IMR-90 (cell line): ENCODE measurements around the gene SEMA3E. TPM values are rescaled to one million over a fixed set of nuclear protein-coding genes. Genes with fewer than 3 reads are reported as not detected.

Experiments
- ATAC-seq: fragments of 200-7000 bp; cut with Tn5 transposase; 2 replicates; pipeline ENCODE4 v1.9.1; 2020; ENCODE audit warnings: low read depth, mild to moderate bottlenecking, moderate library complexity
- BruUV-seq: library from RNA; stranded (reverse); fragments of 400-500 nt; replicated peaks from 2 replicates; lab custom pipeline; 2021; lab: Mats Ljungman, UMichigan
- CTCF ChIA-PET: fragments of 300-600 bp; formaldehyde crosslinking; extraction: SDS; loops from one replicate; lab custom pipeline; 2021; ENCODE audit warnings: antibody characterized with exemption; lab: Yijun Ruan, JAX
- POLR2A ChIA-PET: fragments of 300-600 bp; sonication (Branson Sonifier 250); formaldehyde crosslinking; loops from one replicate; lab custom pipeline; 2022; ENCODE audit warnings: antibody characterized with exemption; ENCODE audit not compliant: unreplicated experiment; lab: Charles Lee
- DNase-seq: peaks from one replicate; pipeline ENCODE4 v3.0.0; 2013
- H2AFZ ChIP-seq: replicated peaks from 2 replicates; pipeline ENCODE3; 2013; ENCODE audit warnings: low read length, mild to moderate bottlenecking; ENCODE audit not compliant: poor library complexity
- H2AK5ac ChIP-seq: 2 replicates; pipeline ENCODE4 v1.6.1; 2013; ENCODE audit warnings: low read depth, low read length, inconsistent platforms
- H2AK9ac ChIP-seq: replicated peaks from 2 replicates; pipeline ENCODE3; 2013; ENCODE audit warnings: mild to moderate bottlenecking, low read depth, low read length, moderate library complexity; ENCODE audit not compliant: poor library complexity
- H2BK120ac ChIP-seq: 2 replicates; pipeline ENCODE4 v1.6.1; 2013; ENCODE audit warnings: low read depth, low read length, inconsistent platforms
- H2BK15ac ChIP-seq: 3 replicates; pipeline ENCODE4 v1.6.1; 2013; ENCODE audit warnings: low read depth, low read length, inconsistent platforms
- H2BK20ac ChIP-seq: 2 replicates; pipeline ENCODE4 v1.6.1; 2013; ENCODE audit warnings: low read depth, mild to moderate bottlenecking, inconsistent platforms, low read length, moderate library complexity
- H2BK5ac ChIP-seq: 2 replicates; pipeline ENCODE4 v1.6.1; 2013; ENCODE audit warnings: mild to moderate bottlenecking, low read depth, low read length, inconsistent platforms; ENCODE audit not compliant: poor library complexity, severe bottlenecking
- H3K14ac ChIP-seq: replicated peaks from 2 replicates; pipeline ENCODE4 v1.6.1; 2013; ENCODE audit warnings: low read depth, low read length, inconsistent platforms
- H3K18ac ChIP-seq: 2 replicates; pipeline ENCODE4 v1.6.1; 2013; ENCODE audit warnings: low read depth, low read length, control low read depth
- H3K23ac ChIP-seq: 2 replicates; pipeline ENCODE4 v1.6.1; 2013; ENCODE audit warnings: low read depth, low read length, inconsistent platforms
- H3K27ac ChIP-seq: 2 replicates; pipeline ENCODE4 v1.5.1; 2013; ENCODE audit warnings: mild to moderate bottlenecking, control low read depth, low read length; ENCODE audit not compliant: insufficient read depth
- H3K27me3 ChIP-seq: 2 replicates; pipeline ENCODE4 v1.6.1; 2013; ENCODE audit warnings: low read length; ENCODE audit not compliant: control insufficient read depth, insufficient read depth
- H3K36me3 ChIP-seq: 2 replicates; pipeline ENCODE4 v1.6.1; 2013; ENCODE audit warnings: low read length, mixed read lengths; ENCODE audit not compliant: control insufficient read depth, insufficient read depth
- H3K4ac ChIP-seq: 2 replicates; pipeline ENCODE4 v1.6.1; 2013; ENCODE audit warnings: low read depth, low read length, inconsistent platforms
- H3K4me1 ChIP-seq: 2 replicates; pipeline ENCODE4 v1.6.1; 2013; ENCODE audit warnings: low read length, mixed read lengths; ENCODE audit not compliant: control insufficient read depth, insufficient read depth
- H3K4me2 ChIP-seq: 2 replicates; pipeline ENCODE4 v1.6.1; 2013; ENCODE audit warnings: low read depth, mild to moderate bottlenecking, control low read depth, low read length, moderate library complexity
- H3K4me3 ChIP-seq: 2 replicates; pipeline ENCODE4 v1.5.1; 2013; ENCODE audit warnings: low read depth, mild to moderate bottlenecking, control low read depth, low read length, moderate library complexity; ENCODE audit not compliant: insufficient read depth
- H3K56ac ChIP-seq: 2 replicates; pipeline ENCODE4 v1.6.1; 2013; ENCODE audit warnings: low read length, inconsistent platforms; ENCODE audit not compliant: insufficient read depth; ENCODE audit errors: extremely low read depth
- H3K79me1 ChIP-seq, 2 experiments: 2 replicates each; pipeline ENCODE4 v1.6.1; 2013; ENCODE audit warnings: low read length in 2 of 2, inconsistent platforms in 1 of 2, low read depth in 1 of 2
- H3K9ac ChIP-seq: 2 replicates; pipeline ENCODE4 v1.6.1; 2013; ENCODE audit warnings: low read depth, low read length, control low read depth
- H3K9me1 ChIP-seq: 2 replicates; pipeline ENCODE4 v1.6.1; 2013; ENCODE audit warnings: low read length, inconsistent platforms; ENCODE audit not compliant: insufficient read depth
- H3K9me3 ChIP-seq: 2 replicates; pipeline ENCODE4 v1.6.1; 2013; ENCODE audit warnings: low read length; ENCODE audit not compliant: control insufficient read depth, insufficient read depth
- H4K20me1 ChIP-seq: 2 replicates; pipeline ENCODE4 v1.6.1; 2013; ENCODE audit warnings: low read length, inconsistent platforms; ENCODE audit not compliant: insufficient read depth
- H4K5ac ChIP-seq: 2 replicates; pipeline ENCODE4 v1.6.1; 2013; ENCODE audit warnings: mild to moderate bottlenecking, low read depth, low read length, control low read depth
- H4K8ac ChIP-seq, 2 experiments: 2 replicates each; pipeline ENCODE4 v1.6.1; 2013; ENCODE audit warnings: low read depth in 2 of 2, low read length in 2 of 2, control low read depth in 1 of 2, inconsistent platforms in 1 of 2
- H4K91ac ChIP-seq: 2 replicates; pipeline ENCODE4 v1.6.1; 2013; ENCODE audit warnings: low read depth, low read length, inconsistent platforms; ENCODE audit not compliant: insufficient read depth
- BHLHE40 ChIP-seq: fragments of 150-350 bp; IDR thresholded peaks from 2 replicates; pipeline ENCODE4 v1.6.1; 2016; ENCODE audit warnings: mild to moderate bottlenecking, low read depth, low read length
- CEBPB ChIP-seq: IDR thresholded peaks from 2 replicates; pipeline ENCODE4 v1.6.1; 2012; ENCODE audit warnings: low read depth, low read length, improper control_type of control experiment
- CHD1 ChIP-seq: IDR thresholded peaks from 2 replicates; pipeline ENCODE4 v1.6.1; 2012; ENCODE audit warnings: low read depth, low read length, improper control_type of control experiment
- CTCF ChIP-seq: conservative IDR thresholded peaks from 2 replicates; pipeline ENCODE4 v1.5.1; 2012; ENCODE audit warnings: mild to moderate bottlenecking, low read depth, low read length, improper control_type of control experiment
- FOS ChIP-seq: fragments of 150-350 bp; IDR thresholded peaks from 2 replicates; pipeline ENCODE4 v1.6.1; 2016; ENCODE audit warnings: low read depth, low read length
- MAFK ChIP-seq: IDR thresholded peaks from 2 replicates; pipeline ENCODE4 v1.6.1; 2012; ENCODE audit warnings: low read depth, low read length, improper control_type of control experiment
- MAZ ChIP-seq: IDR thresholded peaks from 2 replicates; pipeline ENCODE4 v1.6.1; 2012; ENCODE audit warnings: low read depth, mild to moderate bottlenecking, low read length, improper control_type of control experiment, moderate library complexity, borderline replicate concordance
- MXI1 ChIP-seq: IDR thresholded peaks from 2 replicates; pipeline ENCODE4 v1.6.1; 2012; ENCODE audit warnings: low read depth, mild to moderate bottlenecking, low read length, moderate library complexity, borderline replicate concordance
- NFE2L2 ChIP-seq: fragments of 150-350 bp; IDR thresholded peaks from 2 replicates; pipeline ENCODE4 v1.6.1; 2016; ENCODE audit warnings: low read depth, mild to moderate bottlenecking, low read length
- POLR2A ChIP-seq: IDR thresholded peaks from 2 replicates; pipeline ENCODE4 v1.6.1; 2012; ENCODE audit warnings: mild to moderate bottlenecking, low read depth, low read length
- RAD21 ChIP-seq: IDR thresholded peaks from 2 replicates; pipeline ENCODE4 v1.6.1; 2012; ENCODE audit warnings: low read length, improper control_type of control experiment
- RCOR1 ChIP-seq: IDR thresholded peaks from 2 replicates; pipeline ENCODE4 v1.6.1; 2012; ENCODE audit warnings: mild to moderate bottlenecking, low read length, improper control_type of control experiment; ENCODE audit not compliant: insufficient replicate concordance
- RFX5 ChIP-seq: IDR thresholded peaks from 2 replicates; pipeline ENCODE4 v1.8.0; 2012; ENCODE audit warnings: low read depth, mild to moderate bottlenecking, low read length, moderate library complexity
- SMC3 ChIP-seq: fragments of 150-350 bp; IDR thresholded peaks from 2 replicates; pipeline ENCODE4 v1.6.1; 2016; ENCODE audit warnings: low read depth, mild to moderate bottlenecking, antibody characterized with exemption, low read length, moderate library complexity
- WGBS, 2 experiments: methylation state at CpG; one replicate each; pipeline versions ENCODE4 v1.1.5 to v1.1.7; 2013; ENCODE audit warnings: missing lambda C conversion rate in 2 of 2; ENCODE audit not compliant: insufficient read length in 1 of 2; ENCODE audit errors: extremely low coverage in 2 of 2; 5-methylcytosine and 5-hydroxymethylcytosine counted together
- dilution Hi-C: fragments of 300-500 bp; cut with HindIII; formaldehyde crosslinking; loops from one replicate; pipeline ENCODE4 v1.14.3; 2018; ENCODE audit warnings: low sequenced_read_pairs; ENCODE audit not compliant: unreplicated experiment
- in situ Hi-C: fragments of 300-500 bp; cut with MboI; formaldehyde crosslinking; loops from 3 replicates; pipeline ENCODE4 v1.14.3; 2019; ENCODE audit warnings: low sequenced_read_pairs, inconsistent platforms, mixed read lengths
- intact Hi-C: fragments of 100-400 bp; cut with micrococcal nuclease; formaldehyde crosslinking; loops from 2 replicates; pipeline ENCODE4 v1.10.0; 2022
- polyA plus RNA-seq, 3 experiments: library from polyadenylated mRNA; depleted of rRNA; stranded (reverse); fragments of >200 nt; gene quantifications; 2 replicates each; pipeline ENCODE4 v1.2.3, GENCODE V29; 2012; ENCODE audit warnings: low replicate concordance in 1 of 3
- total RNA-seq: library from RNA; depleted of rRNA; stranded (reverse); fragments of >200 nt; gene quantifications from 2 replicates; pipeline ENCODE4 v1.2.3, GENCODE V29; 2012
- TF ChIP-seq, protein P1 (sequence below): fragments of 150-350 bp; IDR thresholded peaks from 2 replicates; pipeline ENCODE4 v1.6.1; 2017; ENCODE audit warnings: mild to moderate bottlenecking, antibody characterized with exemption, low read length, low read depth
- TF ChIP-seq, protein P2 (sequence below): fragments of 150-350 bp; IDR thresholded peaks from 2 replicates; pipeline ENCODE4 v1.6.1; 2016; ENCODE audit warnings: low read depth, mild to moderate bottlenecking, low read length, moderate library complexity, borderline replicate concordance

SEMA3E gene
- total and polyA plus RNA-seq, 2 of the 4 experiments (the other 2 are of a cell fraction): 0.31 to 0.72 TPM

- H2BK5ac ChIP-seq: no peak overlapping the region
- no peak overlapping the region for H2AK5ac ChIP-seq
- in situ Hi-C loops: no loop called here
- intact Hi-C loops: no loop called here
- no peak overlapping the region for H3K9ac ChIP-seq
- no peak overlapping the region for H3K4me2 ChIP-seq
- CTCF ChIA-PET: no interaction called here
- no peak overlapping the region for H2BK20ac ChIP-seq
- no peak overlapping the region for H3K14ac ChIP-seq
- no peak overlapping the region for H4K91ac ChIP-seq
- WGBS, 2 experiments: no CpG with 5 or more reads among the region's 2 CpGs
- H4K5ac ChIP-seq: no peak overlapping the region
- H2AK9ac ChIP-seq: no peak overlapping the region
- no peak overlapping the region for H2BK15ac ChIP-seq
- no TSS peak for BruUV-seq
- POLR2A ChIA-PET: no interaction called here
- H4K20me1 ChIP-seq: no peaks in the 10 kb centered on the region
- no peaks in the 10 kb centered on the region for H3K27me3 ChIP-seq
- H2AFZ ChIP-seq: no peak overlapping the region
- ATAC-seq: no peak
- no peaks in the 10 kb centered on the region for H3K36me3 ChIP-seq
- no peaks in the 10 kb centered on the region for H3K9me3 ChIP-seq
- no peak for DNase-seq
- H3K4ac ChIP-seq: no peak overlapping the region
- no peaks in the 10 kb centered on the region for H3K9me1 ChIP-seq
- no peak overlapping the region for H3K27ac ChIP-seq
- H3K4me1 ChIP-seq: no peaks in the 10 kb centered on the region
- H3K56ac ChIP-seq: no peak overlapping the region
- no peak overlapping the region for H2BK120ac ChIP-seq
- H3K4me3 ChIP-seq: no peak overlapping the region
- no peak overlapping the region for H3K18ac ChIP-seq
- dilution Hi-C loops: no loop called here
- H3K79me1 ChIP-seq: no peaks in the 10 kb centered on the region
- TF ChIP-seq CHD1 (no peak), FOS (no peak), RAD21 (no peak), MAFK (no peak), CEBPB (no peak), BHLHE40 (no peak), RCOR1 (no peak), MXI1 (no peak), SMC3 (no peak), POLR2A (no peak), NFE2L2 (no peak), RFX5 (no peak), MAZ (no peak), CTCF (no peak)
- TF ChIP-seq, protein P1, sequence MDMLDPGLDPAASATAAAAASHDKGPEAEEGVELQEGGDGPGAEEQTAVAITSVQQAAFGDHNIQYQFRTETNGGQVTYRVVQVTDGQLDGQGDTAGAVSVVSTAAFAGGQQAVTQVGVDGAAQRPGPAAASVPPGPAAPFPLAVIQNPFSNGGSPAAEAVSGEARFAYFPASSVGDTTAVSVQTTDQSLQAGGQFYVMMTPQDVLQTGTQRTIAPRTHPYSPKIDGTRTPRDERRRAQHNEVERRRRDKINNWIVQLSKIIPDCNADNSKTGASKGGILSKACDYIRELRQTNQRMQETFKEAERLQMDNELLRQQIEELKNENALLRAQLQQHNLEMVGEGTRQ: no peak
- TF ChIP-seq, protein P2, sequence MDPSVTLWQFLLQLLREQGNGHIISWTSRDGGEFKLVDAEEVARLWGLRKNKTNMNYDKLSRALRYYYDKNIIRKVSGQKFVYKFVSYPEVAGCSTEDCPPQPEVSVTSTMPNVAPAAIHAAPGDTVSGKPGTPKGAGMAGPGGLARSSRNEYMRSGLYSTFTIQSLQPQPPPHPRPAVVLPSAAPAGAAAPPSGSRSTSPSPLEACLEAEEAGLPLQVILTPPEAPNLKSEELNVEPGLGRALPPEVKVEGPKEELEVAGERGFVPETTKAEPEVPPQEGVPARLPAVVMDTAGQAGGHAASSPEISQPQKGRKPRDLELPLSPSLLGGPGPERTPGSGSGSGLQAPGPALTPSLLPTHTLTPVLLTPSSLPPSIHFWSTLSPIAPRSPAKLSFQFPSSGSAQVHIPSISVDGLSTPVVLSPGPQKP: no peak
- no peak overlapping the region for H3K23ac ChIP-seq
- no peak overlapping the region for H4K8ac ChIP-seq
Observed at GRCh38 chr7:83502636-83503035, 146.3 kb downstream of the SEMA3E start.
